PFSK-1 (cell line): ENCODE results near the gene WDR7.

Source experiments
- FOXP2 ChIP-seq: optimal IDR thresholded peaks from 2 replicates; pipeline ENCODE3; 2011; ENCODE audit warnings: borderline replicate concordance, control low read depth, inconsistent platforms; ENCODE audit not compliant: insufficient read depth; ENCODE audit errors: extremely low read length, extremely low read depth
- POLR2AphosphoS5 ChIP-seq: IDR thresholded peaks from 2 replicates; pipeline ENCODE4 v1.6.1; 2012; ENCODE audit warnings: low read depth, mild to moderate bottlenecking, control low read depth, low read length, moderate library complexity
- REST ChIP-seq, 2 experiments: IDR thresholded peaks; 2 replicates each; pipeline versions ENCODE4 v1.6.1 to v1.8.0; 2011 to 2012; ENCODE audit warnings: low read depth in 2 of 2, low read length in 2 of 2, control low read depth in 1 of 2, inconsistent platforms in 1 of 2, mild to moderate bottlenecking in 1 of 2, moderate library complexity in 1 of 2; ENCODE audit not compliant: insufficient read depth in 1 of 2
- SIN3A ChIP-seq: IDR thresholded peaks from 2 replicates; pipeline ENCODE4 v1.6.1; 2012; ENCODE audit warnings: mild to moderate bottlenecking, low read length, moderate library complexity, borderline replicate concordance; ENCODE audit not compliant: insufficient read depth
- TAF1 ChIP-seq: IDR thresholded peaks from 2 replicates; pipeline ENCODE4 v1.6.1; 2012; ENCODE audit warnings: low read length, control low read depth, borderline replicate concordance; ENCODE audit not compliant: insufficient read depth

- TF ChIP-seq TAF1, result no peak
- no peak for TF ChIP-seq FOXP2
- no peak for TF ChIP-seq REST (IDR thresholded peaks at IDR 0.05; ENCODE audit: insufficient read depth in 1 of 2, low read depth in 2 of 2, low read length in 2 of 2)
- no peak for TF ChIP-seq POLR2AphosphoS5
- no peak for TF ChIP-seq SIN3A
Measured at GRCh38 chr18:56984731-56985130, 333.6 kb downstream of the WDR7 start.
